Neural cell (in vitro differentiated cells): ENCODE data around the gene MAST4.

ENCODE experiments used
- CTCF ChIP-seq: fragments of 450-650 bp; IDR thresholded peaks from 2 replicates; pipeline ENCODE4 v1.5.1; 2014; ENCODE audit warnings: antibody characterized with exemption, mild to moderate bottlenecking, moderate library complexity; ENCODE audit not compliant: poor library complexity, severe bottlenecking
- EP300 ChIP-seq: fragments of 450-650 bp; conservative IDR thresholded peaks from 2 replicates; pipeline ENCODE4 v1.6.1; 2014; ENCODE audit warnings: antibody characterized with exemption, mild to moderate bottlenecking, moderate library complexity; ENCODE audit not compliant: poor library complexity, severe bottlenecking
- EZH2 ChIP-seq: fragments of 200-600, 300-800 bp; shearing (Covaris generic), sonication (generic); IDR thresholded peaks from 2 replicates; pipeline ENCODE4 v1.6.1; 2014; ENCODE audit warnings: antibody characterized with exemption, low read length, borderline replicate concordance, mild to moderate bottlenecking; ENCODE audit not compliant: insufficient read depth, poor library complexity, severe bottlenecking
- MXI1 ChIP-seq: fragments of 450-650 bp; conservative IDR thresholded peaks from 2 replicates; pipeline ENCODE4 v1.6.1; 2014; ENCODE audit warnings: antibody characterized with exemption, mild to moderate bottlenecking; ENCODE audit not compliant: poor library complexity, severe bottlenecking
- RAD21 ChIP-seq: fragments of 450-650 bp; conservative IDR thresholded peaks from 2 replicates; pipeline ENCODE4 v1.6.1; 2014; ENCODE audit warnings: antibody characterized with exemption, mild to moderate bottlenecking, moderate library complexity
- SMC3 ChIP-seq: fragments of 450-650 bp; conservative IDR thresholded peaks from 2 replicates; pipeline ENCODE4 v1.6.1; 2014; ENCODE audit warnings: antibody characterized with exemption, mild to moderate bottlenecking, moderate library complexity; ENCODE audit not compliant: poor library complexity
- TAF1 ChIP-seq: IDR thresholded peaks from 2 replicates; pipeline ENCODE4 v1.6.1; 2012; ENCODE audit warnings: low read depth

- TF ChIP-seq CTCF (no peak), EP300 (no peak), EZH2 (no peak), SMC3 (no peak), RAD21 (no peak), MXI1 (no peak), TAF1 (no peak)
Measured at GRCh38 chr5:66991746-66992145, 395.6 kb downstream of the MAST4 start.
